ENCODE results near the gene KRTAP21-3.

Gene KRTAP21-3

GRCh38 chr21:30714946-30715345, 3.6 kb downstream of the KRTAP21-3 start:
- TF ChIP-seq EZH2 (IDR thresholded peaks at IDR 0.05; ENCODE audit: borderline replicate concordance, low read length) = no peak
- TF ChIP-seq CTCF (IDR thresholded peaks at IDR 0.05; ENCODE audit: low read length) = no peak
- H3K27ac ChIP-seq (ENCODE audit: low read depth, low read length, poor library complexity, severe bottlenecking) = no peak overlapping the region
- H3K36me3 ChIP-seq (ENCODE audit: insufficient read depth, low read length) = no peaks in the 10 kb centered on the region
- H3F3A ChIP-seq (ENCODE audit: insufficient read depth, low read length) = no peaks in the 10 kb centered on the region
- H3K9ac ChIP-seq (ENCODE audit: low read length) = no peak overlapping the region
- no peak overlapping the region for H3K4me2 ChIP-seq (ENCODE audit: low read length)
- no peaks in the 10 kb centered on the region for H4K20me1 ChIP-seq (ENCODE audit: insufficient read depth, low read length)
- H3K9me2 ChIP-seq (ENCODE audit: low read depth, low read length) = no peaks in the 10 kb centered on the region
- no peak overlapping the region for H3K4me3 ChIP-seq (ENCODE audit: low read depth, low read length, poor library complexity, severe bottlenecking)
- H3K4me1 ChIP-seq (ENCODE audit: insufficient read depth, low read length, severe bottlenecking) = no peaks in the 10 kb centered on the region
- H3K9me3 ChIP-seq (ENCODE audit: low read length) = no peaks in the 10 kb centered on the region
- no peaks in the 10 kb centered on the region for H3K79me2 ChIP-seq (ENCODE audit: insufficient read depth, low read length)
- H3K27me3 ChIP-seq (ENCODE audit: insufficient read depth, low read length) = no peaks in the 10 kb centered on the region
- no peak overlapping the region for H2AFZ ChIP-seq (ENCODE audit: low read length)

- H3K79me2 ChIP-seq (ENCODE audit: insufficient read depth, low read length) = no peaks in the 10 kb centered on the region
- H3K4me1 ChIP-seq (ENCODE audit: insufficient read depth, low read length, severe bottlenecking) = no peaks in the 10 kb centered on the region
- no peaks in the 10 kb centered on the region for H3K9me2 ChIP-seq (ENCODE audit: low read depth, low read length)
- H3K36me3 ChIP-seq (ENCODE audit: insufficient read depth, low read length) = no peaks in the 10 kb centered on the region
- no peaks in the 10 kb centered on the region for H3F3A ChIP-seq (ENCODE audit: insufficient read depth, low read length)
- H3K4me2 ChIP-seq (ENCODE audit: low read length) = no peak overlapping the region
- H2AFZ ChIP-seq (ENCODE audit: low read length) = no peak overlapping the region
- H3K27me3 ChIP-seq (ENCODE audit: insufficient read depth, low read length) = no peaks in the 10 kb centered on the region
- no peak overlapping the region for H3K9ac ChIP-seq (ENCODE audit: low read length)
- H3K4me3 ChIP-seq (ENCODE audit: low read depth, low read length, poor library complexity, severe bottlenecking) = no peak overlapping the region
- H3K9me3 ChIP-seq (ENCODE audit: low read length) = no peaks in the 10 kb centered on the region
- TF ChIP-seq EZH2 (IDR thresholded peaks at IDR 0.05; ENCODE audit: borderline replicate concordance, low read length) = no peak
- no peak for TF ChIP-seq CTCF (IDR thresholded peaks at IDR 0.05; ENCODE audit: low read length)
- no peaks in the 10 kb centered on the region for H4K20me1 ChIP-seq (ENCODE audit: insufficient read depth, low read length)
- no peak overlapping the region for H3K27ac ChIP-seq (ENCODE audit: low read depth, low read length, poor library complexity, severe bottlenecking)
Measured at GRCh38 chr21:30714456-30714855, 4.1 kb downstream of the KRTAP21-3 start.

GRCh38 chr21:30713766-30714165, 4.8 kb downstream of the KRTAP21-3 start:
- TF ChIP-seq CTCF (IDR thresholded peaks at IDR 0.05; ENCODE audit: low read length) = no peak
- TF ChIP-seq EZH2 (IDR thresholded peaks at IDR 0.05; ENCODE audit: borderline replicate concordance, low read length) = no peak
- H3K27me3 ChIP-seq (ENCODE audit: insufficient read depth, low read length) = no peaks in the 10 kb centered on the region
- H3K4me2 ChIP-seq (ENCODE audit: low read length) = no peak overlapping the region
- H4K20me1 ChIP-seq (ENCODE audit: insufficient read depth, low read length) = no peaks in the 10 kb centered on the region
- H3K79me2 ChIP-seq (ENCODE audit: insufficient read depth, low read length) = no peaks in the 10 kb centered on the region
- H3K9ac ChIP-seq (ENCODE audit: low read length) = no peak overlapping the region
- no peaks in the 10 kb centered on the region for H3K9me2 ChIP-seq (ENCODE audit: low read depth, low read length)
- H3K4me3 ChIP-seq (ENCODE audit: low read depth, low read length, poor library complexity, severe bottlenecking) = no peak overlapping the region
- no peaks in the 10 kb centered on the region for H3K36me3 ChIP-seq (ENCODE audit: insufficient read depth, low read length)
- H3K9me3 ChIP-seq (ENCODE audit: low read length) = no peaks in the 10 kb centered on the region
- H3K27ac ChIP-seq (ENCODE audit: low read depth, low read length, poor library complexity, severe bottlenecking) = no peak overlapping the region
- no peak overlapping the region for H2AFZ ChIP-seq (ENCODE audit: low read length)
- H3F3A ChIP-seq (ENCODE audit: insufficient read depth, low read length) = no peaks in the 10 kb centered on the region
- no peaks in the 10 kb centered on the region for H3K4me1 ChIP-seq (ENCODE audit: insufficient read depth, low read length, severe bottlenecking)

All from OCI-LY1 (cell line).